H1 (cell line): Measurements from ENCODE around the gene SETD9. TPM values are rescaled to one million over a fixed set of nuclear protein-coding genes. Genes with fewer than 3 reads are reported as not detected.

Experiments
- CHD7 ChIP-seq: fragments of 300-600 bp; sonication (generic); IDR thresholded peaks from 2 replicates; pipeline ENCODE4 v1.7.1; 2012; ENCODE audit warnings: low read length, moderate library complexity, mild to moderate bottlenecking, inconsistent platforms; ENCODE audit not compliant: insufficient replicate concordance
- CTCF ChIP-seq, 3 experiments: IDR thresholded peaks; 1 replicate in 2 of 3; 2 replicates in 1 of 3; pipeline versions ENCODE4 v1.5.1 to v1.6.1; 2011; ENCODE audit warnings: low read length in 3 of 3, mild to moderate bottlenecking in 3 of 3, inconsistent platforms in 2 of 3, low read depth in 1 of 3, moderate library complexity in 1 of 3; ENCODE audit not compliant: insufficient read depth in 1 of 3; ENCODE audit errors: control extremely low read depth in 1 of 3
- JUND ChIP-seq: IDR thresholded peaks from 2 replicates; pipeline ENCODE4 v1.6.1; 2011; ENCODE audit warnings: mild to moderate bottlenecking, improper control_type of control experiment, low read length
- NANOG ChIP-seq: IDR thresholded peaks from 2 replicates; pipeline ENCODE4 v1.6.1; 2011; ENCODE audit warnings: low read length, low read depth, mild to moderate bottlenecking, inconsistent platforms; ENCODE audit not compliant: insufficient read depth, poor library complexity, severe bottlenecking
- POLR2AphosphoS5 ChIP-seq: IDR thresholded peaks from 2 replicates; pipeline ENCODE4 v1.6.1; 2011; ENCODE audit warnings: low read depth, low read length
- RBBP5 ChIP-seq: IDR thresholded peaks from 2 replicates; pipeline ENCODE4 v1.7.1; 2012; ENCODE audit warnings: low read depth, mild to moderate bottlenecking, inconsistent platforms, low read length, moderate library complexity, borderline replicate concordance
- SIN3A ChIP-seq, 2 experiments: IDR thresholded peaks in 1 of 2; conservative IDR thresholded peaks in 1 of 2; 2 replicates each; pipeline ENCODE4 v1.6.1; 2011 to 2012; ENCODE audit warnings: low read length in 2 of 2, improper control_type of control experiment in 1 of 2, low read depth in 1 of 2, mild to moderate bottlenecking in 1 of 2
- TCF12 ChIP-seq: IDR thresholded peaks from 2 replicates; pipeline ENCODE4 v1.6.1; 2011; ENCODE audit warnings: low read depth, mild to moderate bottlenecking, low read length
- polyA plus RNA-seq, 7 experiments: library from polyadenylated mRNA; depleted of rRNA in 3 of 7; stranded (reverse) in 5 of 7; unstranded in 2 of 7; fragments of >200 nt in 5 of 7; fragments of 200-250 nt in 2 of 7; gene quantifications; 1 replicate in 5 of 7; 2 replicates in 1 of 7; 4 replicates in 1 of 7; pipeline versions ENCODE4 v1.2.1 to v1.2.3, GENCODE V29; 2011 to 2013; ENCODE audit warnings: missing spikeins in 2 of 7, mixed read lengths in 2 of 7
- total RNA-seq: library from RNA; stranded (reverse); fragmentation: NEBNext Ultra II Directional; extraction: Animal tissue kit (Norgen Biotek cat#: 25700); gene quantifications from 2 replicates; pipeline ENCODE4 v1.2.1, GENCODE V29; 2021
- TF ChIP-seq, protein P1 (sequence below): IDR thresholded peaks from 2 replicates; pipeline ENCODE4 v1.6.1; 2012; ENCODE audit warnings: inconsistent platforms

Gene SETD9
- total and polyA plus RNA-seq, 2 of the 8 experiments (the other 6 are each of a cell fraction or from before 2014, with no cell fraction given), result 4.5 to 11.9 TPM

DNA sequence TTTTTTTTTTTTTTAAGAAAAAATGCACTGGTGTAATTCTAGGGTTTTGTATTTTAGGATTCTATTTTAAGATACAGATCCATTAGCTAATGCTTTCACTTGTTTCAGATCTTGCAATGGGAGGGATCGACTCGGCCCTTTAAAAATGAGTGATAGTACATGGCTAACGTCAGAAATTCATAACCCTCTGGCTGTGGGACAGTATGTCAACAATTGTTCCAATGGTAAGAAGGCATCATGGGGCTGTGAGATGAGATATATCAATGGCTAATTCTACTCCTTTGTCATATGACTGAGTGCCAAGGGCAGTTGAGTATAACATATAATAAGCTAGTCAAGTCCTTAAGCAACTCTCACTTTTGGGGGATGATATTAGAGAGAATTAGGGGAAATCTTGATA lies 4.4 kb downstream of the SETD9 start (continued):
- no peak for TF ChIP-seq CHD7
- TF ChIP-seq RBBP5, result no peak
- no peak for TF ChIP-seq NANOG
- TF ChIP-seq, protein P1, sequence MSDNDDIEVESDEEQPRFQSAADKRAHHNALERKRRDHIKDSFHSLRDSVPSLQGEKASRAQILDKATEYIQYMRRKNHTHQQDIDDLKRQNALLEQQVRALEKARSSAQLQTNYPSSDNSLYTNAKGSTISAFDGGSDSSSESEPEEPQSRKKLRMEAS, result no peak
- TF ChIP-seq JUND, result no peak
- TF ChIP-seq SIN3A (conservative IDR thresholded peaks at IDR 0.05 in 1 of 2, IDR thresholded peaks at IDR 0.05 in 1 of 2; ENCODE audit: low read depth in 1 of 2, low read length in 2 of 2), result no peak
- no peak for TF ChIP-seq POLR2AphosphoS5
- no peak for TF ChIP-seq CTCF (IDR thresholded peaks at IDR 0.05; ENCODE audit: control extremely low read depth in 1 of 3, insufficient read depth in 1 of 3, low read depth in 1 of 3, low read length in 3 of 3)
- TF ChIP-seq TCF12, result no peak
